HG02970 (cell line): ENCODE measurements around the gene CCNJL.

Source experiments
- ATAC-seq: cut with Tn5 transposase; IDR thresholded peaks from one replicate; pipeline ENCODE4 v1.9.1; 2021; ENCODE audit warnings: mild to moderate bottlenecking, moderate library complexity, moderate number of reproducible peaks; ENCODE audit not compliant: unreplicated experiment, low FRiP score

The CCNJL gene

DNA sequence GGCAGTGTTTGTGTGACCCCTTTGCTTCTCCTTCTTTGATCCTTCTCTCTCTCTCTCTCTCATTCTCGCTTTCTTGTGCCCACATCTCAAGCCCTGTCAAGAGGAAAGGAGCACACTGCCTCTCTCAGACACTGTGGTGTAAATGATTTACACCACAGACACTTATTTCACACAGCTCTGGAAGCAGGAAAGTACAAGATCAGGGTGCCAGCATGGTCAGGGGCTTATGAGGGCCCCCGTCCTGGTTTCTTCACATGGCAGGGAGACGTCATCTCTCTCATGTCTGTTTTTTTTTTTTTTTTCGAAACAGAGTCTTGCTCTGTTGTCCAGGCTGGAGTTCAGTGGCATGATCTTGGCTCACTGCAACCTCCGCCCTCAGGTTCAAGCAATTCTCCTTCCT is 76.6 kb downstream of the CCNJL start:
- ATAC-seq: no peak

DNA sequence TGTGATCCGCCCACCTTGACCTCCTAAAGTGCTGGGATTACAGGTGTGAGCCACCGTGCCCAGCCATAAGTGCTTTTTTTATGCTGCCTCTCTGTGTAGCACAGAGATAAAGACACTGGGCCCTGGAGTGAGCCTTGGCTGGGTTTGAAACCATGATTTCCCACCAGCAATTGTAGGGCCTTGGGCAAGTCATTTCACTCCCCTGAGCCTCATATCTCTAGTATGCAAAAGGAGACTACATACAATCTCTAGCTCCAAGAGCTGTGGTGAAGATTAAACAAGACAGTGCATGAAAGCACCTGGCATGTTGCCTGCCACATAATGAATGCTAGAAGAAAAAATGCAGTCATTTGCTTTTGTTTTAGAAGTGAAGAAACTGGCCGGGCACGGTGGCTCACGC is 79.1 kb downstream of the CCNJL start:
- ATAC-seq: no peak

- ATAC-seq: no peak
Observed at GRCh38 chr5:160231783-160232342, 80.5 kb downstream of the CCNJL start.

GRCh38 chr5:160230686-160231527 is 81.5 kb downstream of the CCNJL start:
- ATAC-seq: no peak

- ATAC-seq: no peak
Observed at GRCh38 chr5:160229190-160229742, 83.1 kb downstream of the CCNJL start, which contains the start of gene FABP6. Gene FABP6 (plus strand): TSS chr5:160229506. CDS start chr5:160229558, 52 bp downstream.

- no peak for ATAC-seq
Observed at GRCh38 chr5:160227012-160227411, 85.4 kb downstream of the CCNJL start.

GRCh38 chr5:160221082-160221481 is 91.3 kb downstream of the CCNJL start:
- ATAC-seq: no peak

- ATAC-seq: no peak
Observed at GRCh38 chr5:160219356-160219755, 93.0 kb downstream of the CCNJL start.

- no peak for ATAC-seq
Observed at GRCh38 chr5:160213537-160213936, 98.8 kb downstream of the CCNJL start.

DNA sequence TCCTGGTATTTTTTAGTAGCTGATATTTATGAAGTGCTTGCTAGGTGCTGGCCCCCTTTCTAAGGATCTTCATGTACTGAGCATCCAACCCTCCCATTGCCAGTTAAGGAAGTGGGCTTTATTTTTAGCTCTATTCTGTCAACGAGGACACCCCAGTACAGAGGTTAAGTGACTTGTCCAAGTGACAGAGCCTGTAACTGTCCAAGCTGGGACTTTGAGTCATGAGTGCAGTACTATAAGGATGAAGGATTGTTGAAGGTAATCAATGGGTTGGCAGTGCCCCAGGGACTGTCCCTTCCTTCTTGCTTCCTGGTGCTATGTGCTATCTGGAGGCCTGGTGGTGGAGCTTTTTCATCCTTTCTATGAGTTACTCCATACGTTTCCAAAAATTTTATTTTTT is 101.0 kb downstream of the CCNJL start:
- ATAC-seq: no peak

- ATAC-seq: no peak
Observed at GRCh38 chr5:160210606-160211005, 101.8 kb downstream of the CCNJL start.

- no peak for ATAC-seq
Observed at GRCh38 chr5:160209917-160210316, 102.4 kb downstream of the CCNJL start.

DNA sequence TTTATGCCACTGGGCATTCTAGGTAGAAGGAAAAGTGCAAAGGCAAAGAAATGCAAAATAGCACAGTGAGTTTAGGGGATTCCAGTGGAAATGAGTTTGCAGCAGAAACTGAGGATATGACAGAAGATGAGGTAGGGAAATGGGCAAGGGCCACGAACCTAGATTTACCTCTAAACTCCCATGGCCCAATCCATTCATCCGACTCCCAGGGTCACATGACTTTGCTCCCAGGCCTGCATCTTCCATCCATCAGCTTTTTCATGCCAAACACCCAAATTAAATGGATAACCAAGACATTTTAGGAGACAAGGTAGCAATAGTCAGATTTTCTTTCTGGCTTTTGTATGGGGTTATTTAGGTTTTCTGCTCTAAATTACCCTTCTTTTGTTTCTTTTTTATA is 105.3 kb downstream of the CCNJL start:
- ATAC-seq: no peak
